Stimulated activated CD8-positive, alpha-beta memory T cell treated with anti-CD3 and anti-CD28 coated beads, Interleukin-12 subunit alpha, Interleukin-12 subunit beta, amount 100 ng/mL, for 24 hours (primary cell): ENCODE data around the gene LY9.

Experiments
- DNase-seq: peaks from one replicate; pipeline ENCODE4 v3.0.0-alpha.2; 2020; ENCODE audit errors: extremely low read depth

The LY9 gene

GRCh38 chr1:160836981-160837557 lies 41.1 kb downstream of the LY9 start:
- no peak for DNase-seq

DNA sequence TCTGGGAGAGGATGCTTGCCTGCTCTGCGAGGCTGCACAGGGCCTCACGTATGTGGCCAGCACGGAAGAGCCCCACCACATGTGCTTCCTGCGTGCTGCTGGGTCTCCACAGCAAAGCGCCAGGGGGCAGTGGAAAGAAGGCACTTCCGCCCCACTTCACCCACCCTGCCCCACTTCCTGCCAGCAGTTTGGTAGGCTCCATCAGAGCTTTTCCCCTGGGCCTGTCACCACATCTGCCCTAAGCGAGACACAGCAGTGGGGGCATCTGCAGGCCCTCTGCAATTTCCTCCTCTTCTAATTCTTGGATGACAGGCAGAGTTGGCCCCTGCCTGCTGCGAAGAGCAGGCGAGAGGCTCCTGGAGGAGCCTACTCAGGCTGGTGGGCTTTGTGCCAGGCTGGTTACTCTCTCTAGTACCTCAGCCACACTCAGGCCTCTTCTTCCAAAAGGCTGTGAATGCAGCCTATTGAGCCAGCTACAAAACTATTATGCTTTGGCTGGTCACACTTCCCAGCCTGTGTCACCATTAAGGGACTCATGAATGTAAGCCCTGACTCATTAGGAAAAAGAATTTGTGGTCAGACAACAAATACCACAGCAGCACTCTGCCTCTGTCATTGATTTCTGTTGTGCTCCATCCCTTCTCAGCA lies 41.7 kb downstream of the LY9 start:
- DNase-seq = peak; percentile 55

DNA sequence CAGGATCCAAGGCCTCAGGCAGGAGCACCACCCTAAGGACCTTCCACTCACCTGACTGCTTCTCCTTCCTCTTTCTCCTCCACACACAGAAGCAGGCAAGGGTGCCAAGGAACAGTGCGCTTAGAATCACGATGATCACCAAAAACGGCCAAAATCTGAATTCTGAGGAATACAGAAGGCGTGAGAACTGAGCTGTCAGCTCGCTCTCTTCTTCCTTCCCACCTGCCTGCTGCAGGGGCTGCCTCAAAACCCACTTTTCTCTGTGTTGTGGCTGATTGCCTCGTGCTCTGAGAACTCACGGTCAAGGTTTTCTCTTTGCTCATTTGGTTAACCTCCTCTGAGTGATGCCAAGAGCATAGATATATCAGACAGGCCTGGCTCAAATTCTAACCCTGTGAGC lies 42.9 kb downstream of the LY9 start:
- DNase-seq = no peak

DNA sequence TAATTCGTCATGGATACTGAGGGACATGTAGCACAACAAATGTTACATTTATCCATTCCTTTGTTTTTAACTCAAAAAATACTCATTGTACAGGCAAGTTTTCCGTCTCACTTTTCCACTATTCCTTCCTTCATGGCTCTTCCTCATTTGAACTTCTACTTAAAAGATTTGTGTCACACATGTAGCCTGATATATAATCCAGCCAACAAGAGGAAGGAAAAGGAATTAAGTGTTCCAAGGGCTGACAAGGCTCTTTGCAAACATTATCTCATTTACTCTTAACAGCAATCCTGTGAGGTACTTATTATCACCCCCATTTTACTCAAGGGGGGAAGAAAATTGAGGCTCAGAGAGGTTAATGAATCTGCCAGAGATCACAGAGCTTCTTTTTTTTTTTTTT lies 43.8 kb downstream of the LY9 start:
- DNase-seq = no peak

GRCh38 chr1:160841079-160841478 lies 45.1 kb downstream of the LY9 start:
- no peak for DNase-seq

DNA sequence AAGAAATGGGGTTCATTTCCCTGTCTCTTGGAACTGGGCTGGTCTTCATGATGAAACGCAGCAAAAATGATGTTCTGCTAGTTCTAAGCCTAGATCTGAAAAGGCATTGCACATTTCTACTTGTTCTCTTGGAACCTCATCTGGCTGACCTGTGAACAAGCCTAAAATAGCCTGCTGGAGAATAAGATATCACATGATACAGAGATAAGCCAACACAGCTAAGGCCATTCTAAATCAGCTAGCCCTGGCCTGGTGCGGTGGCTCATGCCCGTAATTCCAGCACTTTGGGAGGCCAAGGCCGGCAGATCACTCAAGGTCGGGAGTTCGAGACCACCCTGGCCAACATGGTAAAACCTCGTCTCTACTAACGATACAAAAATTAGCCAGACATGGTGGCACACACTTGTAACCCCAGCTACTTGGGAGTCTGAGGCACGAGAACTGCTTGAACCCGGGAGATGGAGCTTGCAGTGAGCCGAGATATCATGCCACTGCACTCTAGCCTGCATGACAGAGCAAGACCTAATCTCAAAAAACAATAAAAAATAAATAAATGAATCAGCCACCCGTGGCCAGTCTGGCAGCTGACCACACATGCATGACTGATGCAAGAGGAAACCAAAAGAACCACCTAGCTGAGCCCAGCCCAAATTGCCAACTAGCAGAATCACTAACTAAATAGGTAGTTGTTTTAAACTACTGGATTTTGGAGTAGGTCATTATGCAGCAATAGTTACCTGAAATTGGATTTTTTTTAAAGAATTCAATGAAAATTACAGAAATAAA lies 48.7 kb downstream of the LY9 start:
- no peak for DNase-seq

- DNase-seq = no peak
Observed at GRCh38 chr1:160846281-160846680, 50.3 kb downstream of the LY9 start.

GRCh38 chr1:160850541-160850940 lies 54.6 kb downstream of the LY9 start:
- no peak for DNase-seq

- no peak for DNase-seq
Observed at GRCh38 chr1:160850993-160851392, 55.0 kb downstream of the LY9 start.

DNA sequence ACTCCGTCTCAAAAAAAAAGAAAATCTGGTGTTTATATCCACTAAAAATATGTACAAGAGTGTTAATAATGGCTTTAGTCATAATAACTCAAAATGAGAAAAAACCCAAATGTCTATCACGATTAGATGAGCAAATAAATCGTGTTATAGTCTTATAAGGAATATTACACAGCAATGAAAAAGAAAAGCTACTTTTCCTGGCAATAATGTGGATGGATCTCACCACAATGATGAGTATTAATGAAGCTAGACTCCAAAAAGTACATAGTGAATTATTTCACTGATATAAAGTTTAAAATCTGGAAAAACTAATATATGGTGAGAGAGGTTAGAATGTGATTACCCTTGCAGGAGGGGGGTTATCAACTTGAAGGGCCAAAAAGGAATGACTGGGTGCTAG lies 57.0 kb downstream of the LY9 start:
- DNase-seq = no peak

GRCh38 chr1:160853754-160854153 lies 57.8 kb downstream of the LY9 start:
- no peak for DNase-seq

DNA sequence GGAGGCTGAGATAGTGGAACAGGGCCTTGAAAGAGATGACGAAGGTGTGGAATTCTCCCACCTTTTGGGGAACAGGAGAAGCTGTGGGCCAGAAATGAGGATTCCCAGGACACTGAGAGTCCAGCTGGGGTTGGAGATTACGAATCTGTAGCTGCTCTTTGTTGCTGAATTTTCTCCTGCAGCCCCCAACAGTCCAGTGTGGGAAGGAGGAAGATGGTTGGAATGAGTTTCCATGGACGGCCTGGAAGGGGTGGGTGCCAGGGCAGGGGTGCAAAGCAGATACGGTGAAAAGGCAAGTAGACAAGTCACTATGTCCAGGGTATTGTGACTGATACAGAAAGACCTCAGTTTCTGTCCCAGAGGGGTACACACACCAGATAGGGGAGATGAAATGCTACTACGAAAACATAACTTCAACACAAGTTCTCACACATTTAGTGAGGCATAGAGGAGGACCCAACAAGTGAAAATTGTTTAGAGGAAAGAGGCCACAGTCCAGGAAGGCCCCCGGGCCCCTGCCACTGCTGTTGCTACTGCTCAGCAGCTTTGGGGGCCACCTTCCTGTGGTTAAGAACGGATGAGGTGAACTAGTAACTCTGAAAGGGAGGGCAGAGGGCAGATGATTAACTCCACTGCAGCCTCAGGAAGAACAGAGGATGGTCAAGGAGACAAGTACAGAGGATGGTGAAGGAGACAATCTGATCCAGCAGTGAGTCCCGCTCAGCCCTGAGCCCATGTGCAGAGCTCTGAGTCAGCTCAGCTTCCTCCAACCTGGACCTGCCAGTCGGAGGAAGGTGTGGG lies 59.4 kb downstream of the LY9 start:
- no peak for DNase-seq

- no peak for DNase-seq
Observed at GRCh38 chr1:160858097-160858496, 62.1 kb downstream of the LY9 start.

DNA sequence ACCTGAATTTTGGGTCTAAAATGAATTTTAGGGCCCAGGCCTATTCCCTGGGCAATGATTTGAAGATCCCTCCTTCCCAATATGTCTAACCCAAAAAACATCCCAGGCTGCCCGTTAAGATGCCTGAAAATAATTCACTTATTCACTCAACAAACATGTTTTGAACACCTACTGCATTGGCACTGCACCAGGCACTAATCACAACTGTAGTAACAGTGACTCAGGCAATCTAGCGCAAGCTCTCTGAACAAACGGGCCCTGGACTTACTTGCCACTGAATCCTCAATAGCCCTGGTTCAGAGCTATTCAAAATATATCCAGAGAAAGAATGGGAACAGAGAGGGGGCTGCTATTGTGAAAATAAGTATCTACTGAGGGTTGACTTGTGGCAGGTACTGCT lies 62.5 kb downstream of the LY9 start:
- no peak for DNase-seq

DNA sequence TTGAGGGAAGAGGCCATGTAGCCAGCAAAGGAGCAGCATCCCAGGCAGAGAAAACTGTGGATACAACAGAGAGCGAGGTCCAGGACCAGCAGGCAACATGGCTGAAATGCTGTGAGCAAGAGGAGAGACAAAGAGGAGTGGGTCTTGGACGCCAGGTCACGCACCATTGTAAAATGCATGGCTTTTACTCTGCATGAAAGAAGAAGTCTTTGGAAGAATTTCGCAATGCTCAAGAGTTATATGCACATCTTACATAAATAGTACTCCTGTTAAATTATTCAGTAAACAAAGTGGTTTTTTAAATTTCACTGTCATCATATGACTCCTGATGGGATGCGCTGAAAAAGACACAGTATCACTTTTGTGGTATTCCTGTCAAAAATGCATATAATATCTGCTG lies 63.2 kb downstream of the LY9 start:
- no peak for DNase-seq

DNA sequence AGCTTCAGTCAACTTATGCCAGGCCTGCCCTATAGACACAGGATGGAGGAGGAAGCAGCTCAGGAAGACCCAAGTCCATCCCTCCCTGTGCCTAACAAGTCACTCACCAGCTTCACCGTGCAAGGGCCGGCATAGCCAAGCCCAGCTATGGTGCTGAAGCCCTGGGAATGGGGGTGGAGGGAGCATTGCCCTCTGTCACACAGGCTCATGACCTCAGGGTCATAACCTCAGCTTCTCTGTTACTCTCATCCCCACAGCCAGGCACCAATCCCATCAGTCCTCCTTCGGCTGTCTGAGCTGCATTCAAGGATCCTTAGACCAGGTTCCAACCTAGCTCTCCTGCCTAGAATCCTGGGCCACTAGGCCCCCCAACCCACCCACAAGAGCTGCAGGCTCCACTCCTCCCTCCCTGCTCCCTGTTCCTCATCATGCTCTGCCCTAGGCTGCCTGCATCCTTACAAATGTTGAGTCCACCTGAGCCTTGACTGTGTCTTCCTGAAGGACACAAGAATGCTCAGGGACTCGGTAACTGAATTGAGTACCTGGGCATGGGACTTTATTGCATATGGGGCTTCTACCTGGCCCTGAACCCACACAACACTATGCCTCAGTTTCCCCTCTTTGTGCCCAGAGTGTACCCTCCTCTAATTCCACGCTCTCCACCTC lies 65.0 kb downstream of the LY9 start:
- no peak for DNase-seq

DNA sequence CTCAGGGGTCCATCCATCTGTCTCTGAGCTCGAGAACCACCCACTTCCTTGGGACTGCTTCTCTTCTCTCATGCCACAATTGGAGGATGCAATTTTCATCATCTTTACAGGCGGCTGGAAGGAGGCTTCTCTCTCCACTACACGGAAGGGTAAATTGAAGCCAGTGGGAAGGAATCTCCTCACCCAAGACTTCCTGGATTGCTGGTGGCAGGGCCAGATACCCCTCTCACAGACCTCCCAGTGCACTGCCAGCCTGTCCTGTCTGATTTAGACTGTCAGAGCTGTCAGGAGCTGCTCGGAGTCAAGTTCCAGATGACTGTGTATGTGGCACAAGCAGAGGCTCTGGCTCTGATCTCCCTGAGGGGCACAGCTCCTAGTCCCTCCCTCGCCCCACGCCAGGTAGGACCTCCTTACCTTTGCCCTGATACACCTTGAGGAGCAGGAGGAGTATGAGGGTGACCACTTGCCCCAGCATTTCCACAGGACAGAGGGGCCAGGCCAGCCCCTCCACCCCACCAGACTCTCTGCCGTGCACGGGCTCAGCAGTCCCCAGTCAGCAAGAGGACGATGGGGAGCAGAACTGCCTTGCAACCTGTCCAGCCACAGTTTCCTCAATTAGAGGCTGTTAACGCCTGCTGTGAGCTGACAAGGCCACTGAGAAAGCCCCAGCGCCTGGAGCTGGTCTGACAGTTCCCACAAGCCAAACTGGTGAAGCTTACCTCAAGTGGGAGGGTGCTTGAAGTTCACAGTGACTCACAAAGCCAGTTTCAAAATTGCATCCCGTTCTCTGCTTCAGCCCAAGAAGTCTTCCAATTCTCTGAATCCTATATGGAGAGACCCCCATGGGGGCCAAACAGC lies 66.5 kb downstream of the LY9 start, which contains the start of gene CD244:
Gene CD244 (minus strand): TSS at position 685 of the 858 bp plus-strand sequence. CDS start 210 bp downstream, at position 475.
- no peak for DNase-seq

DNA sequence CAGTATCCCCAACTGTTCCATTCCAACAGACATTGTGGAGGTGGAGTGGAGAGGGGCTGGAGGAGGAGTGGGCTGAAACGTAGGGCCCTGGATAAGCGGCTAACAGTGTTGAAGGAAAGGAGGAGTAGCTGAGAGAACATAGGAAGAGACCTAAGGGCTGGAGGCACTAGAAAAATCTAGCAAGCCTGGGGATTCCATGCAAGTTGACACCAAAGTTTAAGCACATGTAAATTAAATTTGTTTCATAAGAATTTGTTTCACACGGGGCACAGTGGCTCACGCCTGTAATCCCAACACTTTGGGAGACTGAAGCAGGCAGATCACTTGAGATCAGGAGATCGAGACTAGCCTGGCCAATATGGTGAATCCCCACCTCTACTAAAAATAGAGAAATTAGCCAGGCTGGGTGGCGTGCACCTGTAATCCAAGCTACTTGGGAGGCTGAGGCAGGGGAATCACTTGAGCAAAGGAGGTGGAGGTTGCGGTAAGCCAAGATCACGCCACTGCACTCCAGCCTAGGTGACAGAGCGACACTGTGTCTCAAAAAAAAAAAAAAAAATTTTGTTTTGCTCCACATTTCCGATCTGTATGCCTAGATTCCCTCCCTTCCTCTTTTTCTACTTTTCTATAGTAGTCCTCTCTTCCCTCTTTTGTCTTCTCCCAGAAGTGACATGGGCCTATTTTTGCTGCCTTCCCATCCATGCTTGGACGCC lies 67.2 kb downstream of the LY9 start:
- DNase-seq = no peak

DNA sequence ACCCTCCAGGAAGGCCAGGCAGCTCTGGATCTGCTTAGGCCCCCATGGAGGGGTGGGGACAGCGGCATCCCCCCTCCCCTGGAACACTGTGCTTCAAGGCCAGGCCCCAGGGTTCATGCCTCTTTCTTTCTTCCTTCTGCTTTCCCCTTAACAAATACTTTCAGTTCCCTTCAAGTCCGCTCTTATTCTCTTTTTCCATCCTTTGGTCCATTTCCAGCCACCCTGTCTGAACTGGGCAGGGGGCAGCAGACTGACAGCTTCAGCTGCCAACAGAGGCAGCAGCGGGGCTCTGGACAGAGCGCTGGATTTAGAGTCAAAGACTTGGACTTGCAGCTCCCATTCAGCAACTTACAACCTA lies 67.8 kb downstream of the LY9 start:
- no peak for DNase-seq

DNA sequence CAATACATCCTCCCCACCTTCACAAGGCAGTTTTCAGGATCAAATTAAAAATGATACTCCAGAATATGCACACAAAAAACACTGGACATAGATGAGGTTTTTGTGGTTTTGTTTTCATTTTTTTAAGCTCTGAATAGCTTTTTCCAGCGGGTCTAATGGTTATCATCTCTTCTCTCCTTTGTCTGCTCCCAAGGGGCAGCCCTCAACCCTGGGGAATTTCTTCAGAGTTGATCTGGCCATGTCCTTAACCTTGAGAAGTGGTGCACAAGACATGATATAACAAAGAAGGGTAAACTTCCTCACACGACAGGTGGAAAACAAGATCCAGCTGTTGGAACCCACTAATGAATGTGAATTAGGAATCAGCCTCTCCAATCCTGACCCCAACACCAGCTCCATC lies 68.2 kb downstream of the LY9 start:
- no peak for DNase-seq
